ENCODE measurements around the gene DCP1A.

Gene DCP1A

GRCh38 chr3:53243165-53243564, 104.2 kb downstream of the DCP1A start:
- no peak for ATAC-seq

GRCh38 chr3:53242642-53243041, 104.7 kb downstream of the DCP1A start:
- ATAC-seq: no peak

GRCh38 chr3:53242155-53242554, 105.2 kb downstream of the DCP1A start:
- no peak for ATAC-seq

GRCh38 chr3:53240989-53241972, 106.1 kb downstream of the DCP1A start:
- no peak for ATAC-seq

GRCh38 chr3:53239800-53240199, 107.5 kb downstream of the DCP1A start:
- ATAC-seq: no peak

- ATAC-seq: no peak
Observed at GRCh38 chr3:53238886-53239285, 108.5 kb downstream of the DCP1A start.

- ATAC-seq: no peak
Observed at GRCh38 chr3:53238051-53238850, 109.1 kb downstream of the DCP1A start.

GRCh38 chr3:53236112-53236841, 111.1 kb downstream of the DCP1A start:
- ATAC-seq: no peak

GRCh38 chr3:53235545-53235944, 111.8 kb downstream of the DCP1A start:
- ATAC-seq: no peak

GRCh38 chr3:53234841-53235232, 112.5 kb downstream of the DCP1A start:
- ATAC-seq: no peak

GRCh38 chr3:53234130-53234840, 113.1 kb downstream of the DCP1A start:
- no peak for ATAC-seq
